COLO829 (cell line): Measurements from ENCODE around the gene FAM83C.
A peak's percentile ranks its signal among the peaks of the same experiment; 100 is the strongest.

Experiments used
- DNase-seq: peaks from one replicate; pipeline ENCODE4 v3.0.0; 2012; ENCODE audit warnings: low spot score

Gene FAM83C

DNA sequence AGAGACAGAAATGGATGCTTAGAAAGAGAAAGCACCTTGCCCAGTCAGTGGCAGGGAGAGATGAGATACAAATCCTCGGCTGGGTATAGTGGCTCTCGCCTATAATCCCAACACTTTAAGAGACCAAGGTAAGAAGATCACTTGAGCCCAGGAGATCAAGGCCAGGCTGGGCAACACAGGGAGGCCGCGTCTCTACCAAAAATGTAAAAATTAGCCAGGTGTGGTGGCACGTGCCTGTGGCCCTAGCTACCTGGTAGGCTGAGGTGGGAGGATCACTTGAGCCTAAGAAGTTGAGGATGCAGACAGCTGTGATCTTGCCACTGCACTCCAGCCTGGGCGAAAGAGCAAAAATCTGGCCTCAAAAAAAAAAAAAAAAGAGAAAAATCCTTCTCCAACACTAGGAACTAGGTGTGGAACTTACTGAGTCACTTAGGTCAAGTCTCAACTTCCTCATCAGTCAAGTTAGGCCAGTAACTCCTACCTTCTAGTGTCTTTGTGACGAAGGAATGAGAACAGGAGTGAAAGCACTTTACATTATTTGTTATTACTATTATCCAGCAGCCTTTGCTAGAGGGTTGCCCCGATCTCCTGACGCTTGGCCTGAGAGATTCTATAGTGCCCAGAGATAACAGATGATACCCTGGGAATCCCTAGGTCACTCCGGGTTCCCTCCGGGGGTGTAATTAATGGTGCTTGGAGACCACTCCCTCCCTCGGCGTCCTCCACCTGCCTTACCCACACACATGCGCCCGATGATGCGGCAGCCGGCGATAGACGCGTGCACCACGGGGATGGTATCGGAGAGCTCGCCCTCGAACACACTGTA, 8.6 kb downstream of the FAM83C start:
- DNase-seq, result no peak

DNA sequence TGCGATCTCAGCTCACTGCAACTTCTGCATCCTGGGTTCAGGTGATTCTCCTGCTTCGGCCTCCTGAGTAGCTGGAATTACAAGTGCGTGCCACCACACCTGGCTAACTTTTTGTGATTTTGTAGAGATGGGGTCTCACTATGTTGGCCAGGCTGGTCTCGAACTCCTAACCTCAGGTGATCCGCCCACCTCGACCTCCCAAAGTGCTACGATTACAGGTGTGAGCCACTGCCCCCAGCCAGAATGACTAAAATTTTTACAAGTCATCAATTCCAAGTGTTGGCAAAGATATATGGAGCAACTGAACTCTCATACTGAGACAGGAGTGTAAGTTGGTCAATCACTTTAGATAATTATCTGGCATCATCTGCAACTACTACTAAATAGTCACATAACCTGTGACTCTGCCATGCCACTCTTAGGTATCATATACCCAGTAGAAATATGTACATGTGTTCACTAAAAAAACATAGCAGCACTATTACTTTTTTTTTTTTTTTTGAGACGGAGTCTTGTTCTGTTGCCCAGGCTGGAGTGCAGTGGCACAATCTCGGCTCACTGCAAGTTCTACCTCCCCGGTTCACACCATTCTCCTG, 10.6 kb downstream of the FAM83C start:
- DNase-seq, result no peak

DNA sequence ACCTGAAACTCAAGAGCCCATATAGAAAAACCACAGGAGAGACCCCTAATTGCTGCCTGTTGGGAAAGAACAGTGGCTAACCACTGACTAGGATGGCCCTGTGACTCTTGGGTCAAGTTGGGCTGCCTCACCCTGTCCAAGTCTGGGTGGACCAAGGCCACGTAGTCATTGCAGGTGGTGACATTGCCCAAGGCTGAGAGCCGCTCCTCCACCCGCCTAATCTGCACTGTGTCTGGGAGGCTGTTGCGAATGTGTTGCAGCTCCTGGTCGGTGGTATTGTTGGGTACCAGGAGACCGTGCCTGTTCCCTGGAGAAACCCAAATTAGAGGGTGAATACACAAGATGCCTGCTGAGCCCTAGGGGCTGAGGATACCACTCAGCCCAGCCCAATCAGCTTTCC, 11.7 kb downstream of the FAM83C start:
- no peak for DNase-seq

DNA sequence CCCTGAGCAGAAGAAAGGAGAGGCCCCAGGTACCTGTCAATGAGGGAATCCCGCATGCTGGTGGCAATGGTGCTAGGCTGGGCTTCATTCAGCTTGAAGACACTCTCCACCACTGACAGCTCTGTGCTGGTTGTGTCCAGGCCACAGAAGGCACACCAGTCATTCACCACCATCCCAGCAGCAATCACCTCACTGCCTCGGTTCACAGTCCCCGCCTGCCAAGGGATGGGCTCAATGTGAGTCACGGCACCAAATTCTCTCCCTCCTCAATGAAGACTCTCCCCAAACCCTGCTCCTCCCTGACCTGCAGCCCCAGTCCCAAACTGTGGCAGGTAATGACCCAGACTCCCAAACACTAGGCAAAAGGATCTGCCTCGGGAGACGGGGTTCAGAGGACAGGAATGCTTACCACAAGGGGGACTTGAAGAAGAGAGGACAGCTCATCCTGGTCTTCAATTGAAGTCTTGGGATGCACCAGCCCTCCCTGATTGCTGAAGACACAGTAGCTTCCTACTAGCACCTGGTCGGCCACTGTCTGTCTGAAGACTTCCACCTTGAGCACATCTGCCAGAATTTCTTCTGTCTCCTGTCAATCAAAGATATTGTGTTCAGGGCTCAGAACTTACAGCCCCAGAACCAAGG, 12.6 kb downstream of the FAM83C start:
- no peak for DNase-seq

DNA sequence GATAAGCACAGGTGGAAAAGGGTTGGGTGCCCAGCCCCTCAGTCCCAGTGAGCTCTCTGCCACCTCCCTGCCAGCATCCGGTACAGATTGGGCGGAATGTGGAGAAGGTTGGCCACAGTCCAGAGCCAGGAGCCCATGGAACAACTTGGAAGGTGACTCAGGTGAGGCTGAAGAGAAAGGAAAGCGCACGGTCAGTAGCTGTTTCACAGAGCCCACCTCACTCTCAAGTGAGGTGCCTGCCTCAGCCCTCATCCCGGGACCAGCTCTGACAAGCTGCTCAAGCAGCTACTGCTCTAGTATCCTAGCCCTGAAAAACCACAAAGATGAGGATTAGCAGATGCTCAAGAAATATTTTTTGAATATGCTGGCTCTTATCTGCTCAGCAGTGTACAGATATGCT, 13.2 kb downstream of the FAM83C start:
- DNase-seq, result no peak

DNA sequence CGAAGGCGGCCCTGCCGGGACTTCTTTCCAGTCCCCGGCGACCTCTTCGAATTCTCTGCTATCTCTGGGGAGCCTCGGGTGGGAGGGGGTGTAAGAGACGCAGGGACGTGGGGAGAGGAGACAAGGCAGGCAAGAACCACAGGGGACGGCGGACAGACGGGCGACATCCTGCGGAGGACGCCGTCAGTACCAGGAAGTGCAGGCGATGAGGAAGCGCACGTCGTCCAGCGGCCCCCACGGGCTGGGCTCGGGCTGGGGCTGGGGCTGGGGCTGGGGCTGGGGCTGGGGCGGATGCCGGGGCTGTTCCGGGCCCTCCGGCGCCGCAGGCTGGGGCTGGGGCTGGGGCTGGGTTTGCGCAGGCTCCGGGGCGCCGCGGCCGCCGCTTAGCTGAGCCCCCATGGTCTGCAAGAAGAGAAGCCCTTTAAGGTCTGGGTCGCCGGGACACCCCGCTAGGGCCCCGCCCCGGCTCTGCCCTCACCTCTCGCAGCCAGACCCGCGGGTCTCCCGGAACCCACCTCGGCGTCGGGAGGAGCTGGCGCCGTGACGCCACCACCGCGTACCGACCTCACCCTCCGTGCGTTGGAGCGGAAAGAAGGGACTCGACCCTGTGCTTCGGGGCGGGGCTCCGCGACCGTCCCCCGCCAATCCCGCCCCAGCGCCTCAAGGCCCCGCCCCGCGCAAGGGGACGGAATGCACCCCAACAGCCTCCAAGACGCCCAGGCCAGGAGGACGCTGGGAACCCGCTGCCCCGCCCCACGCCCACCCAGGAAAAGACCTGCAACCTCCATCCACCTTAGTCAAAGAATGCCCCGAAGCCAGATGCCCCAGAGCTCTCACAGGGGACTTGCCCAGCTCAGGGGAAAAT, 14.5 kb downstream of the FAM83C start, which contains the start of gene MMP24OS:
Gene MMP24OS (minus strand): TSS at position 592 of the 865 bp plus-strand sequence. CDS start 193 bp downstream, at position 399.
- peak; percentile 92 for DNase-seq

DNA sequence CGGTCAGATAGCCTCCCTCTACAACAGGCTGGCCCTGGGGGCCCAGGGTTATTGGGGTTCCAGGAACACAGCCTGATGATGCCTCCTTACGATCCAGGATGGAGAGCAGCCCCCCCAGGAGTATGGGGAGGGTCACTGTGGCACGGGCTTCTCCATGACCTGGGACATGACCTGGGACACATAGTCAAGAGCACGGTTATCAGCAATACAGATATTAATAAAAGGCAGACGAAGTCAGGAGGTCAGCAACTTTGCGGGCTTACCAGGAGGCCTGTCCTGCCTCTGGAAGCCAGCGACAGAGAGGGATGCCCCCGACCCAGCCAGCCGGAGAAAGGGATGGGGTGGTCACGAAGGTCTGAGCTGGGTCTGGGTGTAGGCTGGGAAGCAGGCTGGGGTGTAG, 15.1 kb downstream of the FAM83C start:
- DNase-seq, result no peak

DNA sequence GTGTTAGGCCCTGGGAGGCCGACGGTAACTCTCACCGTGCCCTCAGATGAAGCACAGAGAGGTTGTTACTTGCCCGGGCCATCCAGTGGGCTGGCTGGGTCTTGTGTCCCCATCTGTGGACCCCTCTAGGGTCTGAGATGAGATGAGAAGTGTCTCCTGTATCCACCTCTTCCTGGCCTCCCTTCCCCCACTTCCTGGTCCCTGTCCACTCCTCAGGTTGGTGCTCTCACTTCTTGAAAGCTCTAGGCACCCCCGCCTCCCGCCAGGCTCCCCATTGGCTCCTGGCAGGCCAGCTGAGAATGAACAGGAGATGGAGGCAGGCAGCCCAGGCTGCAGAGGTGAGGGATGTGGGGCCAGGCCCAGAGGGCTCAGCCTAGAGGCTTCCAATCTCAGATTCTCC, 15.8 kb downstream of the FAM83C start:
- DNase-seq, result no peak

DNA sequence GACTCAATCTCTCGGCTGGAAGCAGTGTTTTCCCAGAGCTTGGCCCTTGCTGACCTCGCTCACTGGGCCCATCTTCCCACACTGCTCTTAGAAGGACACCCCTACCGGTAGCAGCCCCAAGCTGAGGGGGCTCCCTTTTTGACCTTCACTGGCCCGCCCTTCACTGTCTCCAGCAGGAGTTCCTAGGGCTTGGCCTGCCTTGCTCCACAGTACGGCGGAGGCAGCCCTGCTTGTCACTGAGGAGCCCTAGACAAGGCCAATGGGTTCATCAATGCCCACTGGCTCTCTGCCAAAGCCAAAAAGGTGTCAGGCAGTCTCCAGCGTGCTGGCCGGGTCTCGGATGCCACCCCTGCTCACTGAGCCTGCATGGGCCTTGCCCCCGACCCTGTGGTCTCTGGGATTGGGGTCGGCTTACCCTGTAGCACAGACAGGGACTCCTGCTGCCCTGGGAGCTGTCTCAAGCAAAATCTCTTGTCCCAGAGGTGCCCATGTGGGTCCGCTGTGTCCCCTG, 16.4 kb downstream of the FAM83C start:
- no peak for DNase-seq

DNA sequence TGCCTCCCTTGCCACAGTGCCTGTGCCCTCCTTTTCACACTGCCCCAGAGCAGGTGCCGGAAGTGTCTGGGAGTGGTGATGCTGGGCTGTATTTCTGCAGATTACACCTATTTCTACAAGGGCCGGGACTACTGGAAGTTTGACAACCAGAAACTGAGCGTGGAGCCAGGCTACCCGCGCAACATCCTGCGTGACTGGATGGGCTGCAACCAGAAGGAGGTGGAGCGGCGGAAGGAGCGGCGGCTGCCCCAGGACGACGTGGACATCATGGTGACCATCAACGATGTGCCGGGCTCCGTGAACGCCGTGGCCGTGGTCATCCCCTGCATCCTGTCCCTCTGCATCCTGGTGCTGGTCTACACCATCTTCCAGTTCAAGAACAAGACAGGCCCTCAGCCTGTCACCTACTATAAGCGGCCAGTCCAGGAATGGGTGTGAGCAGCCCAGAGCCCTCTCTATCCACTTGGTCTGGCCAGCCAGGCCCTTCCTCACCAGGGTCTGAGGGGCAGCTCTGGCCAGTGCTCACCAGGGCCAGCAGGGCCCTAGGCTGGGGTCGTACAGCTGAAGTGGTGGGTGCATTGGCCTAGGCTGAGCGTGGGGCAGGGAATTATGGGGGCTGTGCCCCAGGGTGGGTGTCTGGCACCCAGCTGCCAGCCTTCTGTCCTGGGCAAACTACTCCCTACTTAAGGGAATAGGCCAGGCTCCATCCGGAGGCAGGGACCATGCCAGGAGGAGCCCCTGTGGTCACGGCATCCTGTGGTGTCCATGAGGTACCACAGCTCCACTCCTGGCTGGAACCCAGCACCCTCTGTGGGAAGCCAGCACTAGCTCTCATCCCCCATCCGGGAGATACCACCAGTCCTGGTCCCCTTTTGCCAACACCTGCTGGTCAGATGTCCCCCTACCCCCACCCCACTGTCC, 17.8 kb downstream of the FAM83C start:
- DNase-seq, result no peak

DNA sequence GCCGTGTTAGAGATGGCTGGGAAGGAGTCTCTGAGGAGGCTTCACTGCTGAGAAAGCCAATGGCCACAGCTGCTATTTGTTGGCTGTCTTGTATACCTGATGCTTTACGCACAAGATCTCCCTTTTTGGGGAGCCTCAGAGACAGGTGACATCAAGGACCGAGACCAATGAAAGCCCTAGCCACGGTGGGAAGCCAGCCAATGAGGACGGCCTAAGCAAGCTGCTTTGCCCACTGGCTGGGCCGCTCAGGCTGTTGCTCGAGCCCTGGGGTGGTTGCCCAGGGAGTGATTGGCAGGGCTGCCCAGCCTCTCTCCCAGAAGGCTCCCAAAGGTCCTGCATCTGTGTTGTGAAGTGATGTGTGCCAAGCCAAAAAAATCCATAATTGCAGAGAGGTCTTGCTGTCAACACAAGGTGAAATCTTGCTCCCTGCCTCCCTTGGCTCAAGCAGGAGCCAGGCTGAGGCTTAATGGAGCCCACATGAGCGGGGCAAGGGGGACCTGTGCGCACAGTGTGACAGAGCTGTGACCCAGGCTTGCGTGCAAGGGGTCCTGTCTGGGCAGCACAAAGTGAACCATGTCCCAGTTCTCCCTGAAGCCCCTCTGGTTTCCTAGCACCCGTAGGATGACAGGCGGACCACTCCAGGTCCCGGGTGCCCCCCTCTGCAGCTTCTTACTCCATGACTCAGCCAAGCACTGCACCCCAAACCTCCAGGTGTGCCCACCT, 18.6 kb downstream of the FAM83C start:
- no peak for DNase-seq

DNA sequence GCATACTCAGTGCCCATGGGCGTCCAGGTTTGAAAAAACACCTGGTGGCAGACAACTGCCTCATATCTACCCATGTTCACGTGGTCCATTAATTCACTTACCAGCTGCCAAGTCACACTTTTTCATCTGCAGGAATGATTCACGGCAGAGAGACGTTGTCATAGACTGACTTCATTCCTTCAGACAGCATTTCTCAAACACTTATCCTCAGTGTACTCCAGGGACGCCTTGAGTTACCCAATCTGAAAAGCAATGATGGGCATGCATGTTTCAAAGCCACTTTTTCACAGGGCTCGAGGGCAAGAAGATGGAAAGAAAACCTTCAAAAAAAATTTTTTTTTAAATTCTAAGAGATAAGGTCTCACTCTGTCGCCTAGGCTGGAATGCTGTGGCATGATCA, 20.3 kb downstream of the FAM83C start:
- DNase-seq, result no peak

DNA sequence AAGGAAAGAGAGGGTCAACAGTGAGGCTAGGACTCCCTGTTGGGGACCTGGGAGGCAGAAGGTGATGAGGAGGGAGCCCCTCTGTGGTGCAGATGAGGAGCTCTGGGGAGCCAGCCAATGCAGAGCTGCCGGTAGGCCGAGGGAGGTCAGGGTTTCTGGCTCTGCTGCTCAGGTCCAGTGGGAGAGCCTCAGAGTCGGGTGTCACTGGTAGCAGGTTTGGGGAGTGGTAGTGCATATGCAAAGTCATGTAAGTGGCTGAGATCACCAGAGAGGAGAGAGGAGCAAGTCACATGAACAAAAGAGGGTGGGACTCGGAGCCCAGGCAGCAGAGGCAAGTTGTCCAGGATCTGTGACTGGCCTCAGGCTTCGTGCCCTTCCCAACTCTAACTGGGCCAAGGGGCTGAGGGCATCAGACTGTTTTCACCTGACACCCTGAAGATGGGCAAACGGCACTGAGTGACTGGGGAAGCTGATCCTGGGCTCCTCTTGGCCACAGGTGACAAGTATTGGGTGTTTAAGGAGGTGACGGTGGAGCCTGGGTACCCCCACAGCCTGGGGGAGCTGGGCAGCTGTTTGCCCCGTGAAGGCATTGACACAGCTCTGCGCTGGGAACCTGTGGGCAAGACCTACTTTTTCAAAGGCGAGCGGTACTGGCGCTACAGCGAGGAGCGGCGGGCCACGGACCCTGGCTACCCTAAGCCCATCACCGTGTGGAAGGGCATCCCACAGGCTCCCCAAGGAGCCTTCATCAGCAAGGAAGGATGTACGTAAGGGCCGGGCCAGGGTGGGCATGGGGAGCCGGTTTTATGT, 20.9 kb downstream of the FAM83C start:
- no peak for DNase-seq

DNA sequence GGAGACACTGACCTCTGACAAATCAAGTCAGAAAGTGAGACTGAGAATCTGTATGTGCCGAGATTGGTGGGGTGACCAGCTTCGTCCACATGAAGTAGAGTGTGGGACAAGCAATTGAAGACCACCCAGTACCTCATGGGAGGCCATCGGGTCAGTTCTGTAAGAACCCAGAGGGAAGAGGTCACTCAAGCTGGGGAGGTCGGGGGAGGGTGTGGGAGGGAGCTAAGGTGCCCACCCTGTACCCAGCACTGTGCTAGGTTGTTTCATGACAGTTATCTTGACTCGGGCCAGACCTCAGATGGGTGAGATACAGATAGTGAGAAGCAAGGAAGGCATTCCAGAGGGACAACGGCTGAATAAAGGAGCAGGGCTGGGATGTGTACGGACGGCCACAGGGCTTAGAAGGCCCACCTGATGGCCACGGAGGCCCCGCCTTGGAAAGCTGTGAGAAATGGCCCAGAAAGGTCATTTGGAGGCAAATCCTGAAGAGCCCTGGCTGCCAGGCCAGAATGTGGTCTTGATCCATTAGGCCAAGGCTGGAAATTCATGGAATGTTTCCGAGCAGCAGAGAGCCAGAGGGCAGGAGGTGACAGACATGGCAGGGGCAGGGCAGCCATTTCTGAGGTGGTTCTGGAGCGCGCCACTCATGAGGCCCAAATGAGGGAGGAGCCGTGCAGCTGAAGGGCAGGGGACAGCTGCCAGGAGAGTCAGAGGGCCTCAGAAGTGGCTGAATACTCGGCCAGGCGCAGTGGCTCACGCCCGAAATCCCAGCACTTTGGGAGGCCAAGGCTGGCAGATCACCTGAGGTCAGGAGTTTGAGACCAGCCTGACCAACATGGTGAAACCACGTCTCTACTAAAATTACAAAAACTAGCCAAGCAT, 22.0 kb downstream of the FAM83C start:
- DNase-seq, result no peak

DNA sequence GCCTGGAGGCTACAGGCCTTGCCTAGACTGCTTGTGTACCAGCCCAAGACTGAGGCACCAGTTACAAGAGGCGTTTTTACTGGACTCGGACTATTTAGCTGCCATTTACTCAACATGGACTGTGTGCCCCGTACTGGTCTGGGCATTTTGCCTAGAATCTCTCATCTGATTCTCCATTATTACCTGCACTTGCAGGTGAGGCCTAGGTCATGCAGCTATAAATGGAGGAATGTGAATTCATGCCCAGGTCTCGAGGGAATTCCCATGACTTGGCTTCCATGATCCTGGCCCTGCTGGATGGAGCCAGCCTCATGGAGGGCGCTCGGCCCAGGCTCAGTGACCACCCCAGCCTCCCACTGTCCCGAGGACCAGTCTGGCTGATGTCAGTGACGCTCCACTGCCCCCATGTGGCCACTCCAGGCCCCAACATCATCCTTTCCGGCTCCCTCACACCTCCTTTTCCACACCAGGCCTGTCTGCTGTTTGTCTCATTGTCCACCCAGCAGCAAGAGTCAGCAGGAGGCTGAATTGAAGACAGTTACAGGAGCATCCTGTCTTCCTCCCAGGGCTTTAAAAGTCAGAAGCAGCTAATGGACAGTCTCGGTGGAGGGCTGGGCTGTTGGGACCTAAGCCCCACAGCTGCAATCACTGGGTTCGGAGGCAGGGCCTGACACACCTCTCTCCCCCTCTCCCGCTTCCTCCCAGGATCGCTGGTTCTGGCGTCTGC, 23.0 kb downstream of the FAM83C start:
- DNase-seq, result peak; percentile 76

DNA sequence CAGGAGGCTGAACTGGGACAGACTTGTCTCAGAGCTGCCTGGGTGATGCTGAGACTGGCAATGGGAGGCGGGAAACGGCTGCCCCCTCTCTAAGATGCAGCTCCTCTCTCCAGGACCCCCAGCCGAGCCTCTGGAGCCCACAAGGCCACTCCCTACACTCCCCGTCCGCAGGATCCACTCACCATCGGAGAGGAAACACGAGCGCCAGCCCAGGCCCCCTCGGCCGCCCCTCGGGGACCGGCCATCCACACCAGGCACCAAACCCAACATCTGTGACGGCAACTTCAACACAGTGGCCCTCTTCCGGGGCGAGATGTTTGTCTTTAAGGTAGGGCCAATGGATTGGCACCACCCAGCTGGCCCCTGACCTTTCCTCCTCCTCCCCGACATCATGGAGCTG, 25.1 kb downstream of the FAM83C start:
- no peak for DNase-seq

DNA sequence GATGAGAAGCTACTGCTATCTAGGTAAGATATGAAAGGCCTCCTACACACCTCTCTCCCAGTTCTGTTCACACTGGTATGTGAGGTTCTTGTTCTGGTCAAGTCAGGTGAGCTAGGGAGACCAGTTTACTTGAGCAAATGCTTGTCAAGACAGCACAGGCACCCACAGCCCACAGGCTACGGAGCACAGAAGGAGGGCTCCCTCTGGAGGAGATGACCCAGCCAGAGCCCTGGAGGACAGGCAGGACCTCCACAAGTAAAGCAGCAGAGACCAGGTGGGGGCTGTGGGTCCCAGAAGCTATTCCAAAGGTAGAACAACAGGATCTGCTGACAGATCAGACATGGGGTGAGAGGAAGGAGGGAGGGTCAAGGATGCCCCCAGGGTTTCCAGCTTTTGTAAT, 27.5 kb downstream of the FAM83C start:
- no peak for DNase-seq
